GM18520 (cell line): ENCODE measurements around the gene ADAMTS2.
"Not testable (repeated sequence)": the region's sequence is repeated elsewhere in the genome, so short reads cannot be mapped to it uniquely, and the experiment has no call there.

ENCODE experiments used
- ATAC-seq: cut with Tn5 transposase; IDR thresholded peaks from one replicate; pipeline ENCODE4 v1.9.1; 2021; ENCODE audit not compliant: unreplicated experiment

The ADAMTS2 gene

GRCh38 chr5:179298181-179298993 is 46.9 kb downstream of the ADAMTS2 start:
- no peak for ATAC-seq

- no peak for ATAC-seq
These were observed 47.6 kb downstream of the ADAMTS2 start for GRCh38 chr5:179297486-179298180.

GRCh38 chr5:179297026-179297425 is 48.2 kb downstream of the ADAMTS2 start:
- ATAC-seq: no peak

- no peak for ATAC-seq
These were observed 49.0 kb downstream of the ADAMTS2 start for GRCh38 chr5:179296150-179296821.

GRCh38 chr5:179295778-179296149 is 49.5 kb downstream of the ADAMTS2 start:
- ATAC-seq: no peak

GRCh38 chr5:179294891-179295777 is 50.1 kb downstream of the ADAMTS2 start:
- ATAC-seq: no peak

GRCh38 chr5:179294131-179294780 is 51.0 kb downstream of the ADAMTS2 start:
- ATAC-seq: no peak

- ATAC-seq: no peak
These were observed 52.3 kb downstream of the ADAMTS2 start for GRCh38 chr5:179292681-179293635.

GRCh38 chr5:179292202-179292601 is 53.1 kb downstream of the ADAMTS2 start:
- ATAC-seq: no peak

- no peak for ATAC-seq
These were observed 54.4 kb downstream of the ADAMTS2 start for GRCh38 chr5:179290681-179291540.

GRCh38 chr5:179289756-179290385 is 55.4 kb downstream of the ADAMTS2 start:
- ATAC-seq: no peak

GRCh38 chr5:179288809-179289185 is 56.5 kb downstream of the ADAMTS2 start:
- ATAC-seq: no peak

- ATAC-seq: no peak
These were observed 57.0 kb downstream of the ADAMTS2 start for GRCh38 chr5:179288101-179288808.

- no peak for ATAC-seq
These were observed 57.6 kb downstream of the ADAMTS2 start for GRCh38 chr5:179287631-179288030.

- ATAC-seq: no peak
These were observed 58.2 kb downstream of the ADAMTS2 start for GRCh38 chr5:179287071-179287470.

- ATAC-seq: not testable (repeated sequence)
These were observed 59.5 kb downstream of the ADAMTS2 start for GRCh38 chr5:179285776-179286162.
